Measurements from ENCODE around the gene NMNAT2. TPM values are rescaled to one million over a fixed set of nuclear protein-coding genes. Genes with fewer than 3 reads are reported as not detected.

Gene NMNAT2
- total and polyA plus RNA-seq, 2 of the 4 experiments (the other 2 are of a cell fraction), result 0.36 to 2.4 TPM

GRCh38 chr1:183209533-183210158 lies 208.5 kb downstream of the NMNAT2 start:
- peak overlapping the region; percentile 62 for H3K4ac ChIP-seq (ENCODE audit: low read depth, low read length)
- H3K4me2 ChIP-seq (ENCODE audit: low read depth, low read length), result peak overlapping the region; percentile 50; the same call in 1 of the 2 replicates
- ChIA-PET CTCF (interaction anchor here (0.6 to 1.2 kb wide), 2 partner anchors 18 to 102 kb away, joined by 3 to 5 read pairs; no protein-coding TSS in a partner anchor), POLR2A (ENCODE audit: unreplicated experiment) (no interaction called here)
- H2BK5ac ChIP-seq (ENCODE audit: low read depth, low read length, poor library complexity, severe bottlenecking), result peak overlapping the region; percentile 51
- 0 out of 2 replicates have a peak overlapping the region, but pooled peaks have one; percentile 29 for H4K91ac ChIP-seq (ENCODE audit: insufficient read depth, low read depth, low read length)
- dilution Hi-C loops (cut with HindIII; ENCODE audit: low sequenced_read_pairs, unreplicated experiment) (no loop called here), in situ Hi-C loops (cut with MboI; ENCODE audit: low sequenced_read_pairs) (no loop called here), intact Hi-C loops (cut with micrococcal nuclease) (no loop called here)
- peak overlapping the region; percentile 37; the same call in 2 of the 3 replicates for H2BK15ac ChIP-seq (ENCODE audit: low read depth, low read length)
- peak overlapping the region; percentile 28; the same call in 1 of the 2 replicates for H3K18ac ChIP-seq (ENCODE audit: low read depth, low read length)
- H4K8ac ChIP-seq (ENCODE audit: low read depth in 2 of 2, low read length in 2 of 2), result peak overlapping the region; percentile 16 to 93; a peak in 3 of 4 replicates
- H3K27me3 ChIP-seq (ENCODE audit: control insufficient read depth, insufficient read depth, low read length), result no peaks in the 10 kb centered on the region; the same call in 1 of the 2 replicates
- peak overlapping the region; percentile 83 for H2AFZ ChIP-seq (replicated peaks; ENCODE audit: low read length, poor library complexity)
- H3K14ac ChIP-seq (replicated peaks; ENCODE audit: low read depth, low read length), result 0 out of 2 replicates have a peak overlapping the region, but pooled peaks have one; percentile 33
- peak overlapping the region; percentile 75; the same call in 1 of the 2 replicates for H4K5ac ChIP-seq (ENCODE audit: low read depth, low read length)
- no peak overlapping the region for H3K56ac ChIP-seq (ENCODE audit: extremely low read depth, insufficient read depth, low read length)
- H2BK120ac ChIP-seq (ENCODE audit: low read depth, low read length), result peak overlapping the region; percentile 76
- H3K79me1 ChIP-seq (ENCODE audit: low read depth in 1 of 2, low read length in 2 of 2), result no peaks in the 10 kb centered on the region
- TF ChIP-seq CTCF (conservative IDR thresholded peaks at IDR 0.05; ENCODE audit: low read depth, low read length) (no peak), RAD21 (IDR thresholded peaks at IDR 0.05; ENCODE audit: low read length) (0 out of 2 replicates have a peak, but pooled peaks have one; percentile 2), CEBPB (IDR thresholded peaks at IDR 0.05; ENCODE audit: low read depth, low read length) (peak; percentile 88), SMC3 (IDR thresholded peaks at IDR 0.05; ENCODE audit: low read depth, low read length) (no peak), FOS (IDR thresholded peaks at IDR 0.05; ENCODE audit: low read depth, low read length) (peak; percentile 69; the same call in 1 of the 2 replicates)
- no peak overlapping the region for H3K9ac ChIP-seq (ENCODE audit: low read depth, low read length)
- no TSS peak for BruUV-seq (replicated peaks)
- ATAC-seq (ENCODE audit: low read depth) (peak; percentile 97), DNase-seq (peak; percentile 92)
- no peak overlapping the region for H3K23ac ChIP-seq (ENCODE audit: low read depth, low read length)
- no peak overlapping the region for H2AK9ac ChIP-seq (replicated peaks; ENCODE audit: low read depth, low read length, poor library complexity)
- H3K4me1 ChIP-seq (ENCODE audit: control insufficient read depth, insufficient read depth, low read length), result peaks cover 4% of the 10 kb centered on the region; the same call in 1 of the 2 replicates
- H2BK20ac ChIP-seq (ENCODE audit: low read depth, low read length), result peak overlapping the region; percentile 67; the same call in 1 of the 2 replicates
- H4K20me1 ChIP-seq (ENCODE audit: insufficient read depth, low read length), result no peaks in the 10 kb centered on the region
- H3K9me1 ChIP-seq (ENCODE audit: insufficient read depth, low read length), result 0 out of 2 replicates have a peak, but pooled peaks cover 6% of the 10 kb centered on the region
- H2AK5ac ChIP-seq (ENCODE audit: low read depth, low read length), result peak overlapping the region; percentile 37; the same call in 1 of the 2 replicates
- H3K36me3 ChIP-seq (ENCODE audit: control insufficient read depth, insufficient read depth, low read length), result no peaks in the 10 kb centered on the region
- H3K27ac ChIP-seq (ENCODE audit: insufficient read depth, low read length), result no peak overlapping the region
- no peaks in the 10 kb centered on the region for H3K9me3 ChIP-seq (ENCODE audit: control insufficient read depth, insufficient read depth, low read length)
- no peak overlapping the region for H3K4me3 ChIP-seq (ENCODE audit: insufficient read depth, low read depth, low read length)

Data from IMR-90 (cell line).